MM.1S (cell line): ENCODE results near the gene ZEB2.

Experiments used
- DNase-seq: peaks from one replicate; pipeline ENCODE4 v3.0.0-alpha.2; 2015
- H2AFZ ChIP-seq: fragments of 300-600 bp; sonication (generic); 2 replicates; pipeline ENCODE4 v1.6.0; 2016; ENCODE audit warnings: antibody characterized with exemption, low read length
- H3F3A ChIP-seq: fragments of 300-600 bp; sonication (generic); 2 replicates; pipeline ENCODE4 v1.6.1; 2016; ENCODE audit warnings: mild to moderate bottlenecking, antibody characterized with exemption, low read length, moderate library complexity, mixed read lengths; ENCODE audit not compliant: insufficient read depth
- H3K27ac ChIP-seq: fragments of 300-600 bp; sonication (generic); 2 replicates; pipeline ENCODE4 v1.5.1; 2016; ENCODE audit warnings: mild to moderate bottlenecking, low read length
- H3K27me3 ChIP-seq: fragments of 300-600 bp; sonication (generic); replicated peaks from 2 replicates; pipeline ENCODE4 v1.6.0; 2016; ENCODE audit warnings: low read length; ENCODE audit not compliant: insufficient read depth
- H3K36me3 ChIP-seq: fragments of 300-600 bp; sonication (generic); replicated peaks from 2 replicates; pipeline ENCODE4 v1.6.1; 2016; ENCODE audit warnings: mild to moderate bottlenecking, low read length, mixed read lengths; ENCODE audit not compliant: insufficient read depth
- H3K4me1 ChIP-seq: fragments of 300-600 bp; sonication (generic); 2 replicates; pipeline ENCODE4 v1.6.1; 2016; ENCODE audit warnings: low read length, mixed read lengths
- H3K4me2 ChIP-seq: fragments of 300-600 bp; sonication (generic); 2 replicates; pipeline ENCODE4 v1.6.0; 2016; ENCODE audit warnings: low read depth, low read length
- H3K4me3 ChIP-seq: fragments of 300-600 bp; sonication (generic); 2 replicates; pipeline ENCODE4 v1.5.1; 2016; ENCODE audit warnings: low read length, mixed read lengths
- H3K79me2 ChIP-seq: fragments of 300-600 bp; sonication (generic); 2 replicates; pipeline ENCODE4 v1.6.1; 2016; ENCODE audit warnings: mixed run types, low read length, mixed read lengths
- H3K9ac ChIP-seq: fragments of 300-600 bp; sonication (generic); 2 replicates; pipeline ENCODE4 v1.6.1; 2016; ENCODE audit warnings: low read length, mixed read lengths
- H3K9me2 ChIP-seq: fragments of 300-600 bp; sonication (generic); replicated peaks from 2 replicates; pipeline ENCODE4 v1.6.1; 2016; ENCODE audit warnings: mild to moderate bottlenecking, low read length, mixed read lengths; ENCODE audit not compliant: insufficient read depth
- H3K9me3 ChIP-seq: fragments of 300-600 bp; sonication (generic); replicated peaks from 2 replicates; pipeline ENCODE4 v1.6.1; 2016; ENCODE audit warnings: mild to moderate bottlenecking, low read length, mixed read lengths; ENCODE audit not compliant: insufficient read depth
- H4K20me1 ChIP-seq: fragments of 300-600 bp; sonication (generic); 2 replicates; pipeline ENCODE4 v1.6.1; 2016; ENCODE audit warnings: mild to moderate bottlenecking, low read length, moderate library complexity, mixed read lengths; ENCODE audit not compliant: insufficient read depth
- EZH2 ChIP-seq: fragments of 300-600 bp; sonication (generic); optimal IDR thresholded peaks from 2 replicates; pipeline ENCODE3; 2017; ENCODE audit warnings: low read depth, mild to moderate bottlenecking, antibody characterized with exemption, low read length, mixed read lengths
- EZH2phosphoT487 ChIP-seq: fragments of 300-600 bp; sonication (generic); IDR thresholded peaks from 2 replicates; pipeline ENCODE4 v1.6.1; 2018; ENCODE audit warnings: antibody characterized with exemption, low read length
- TF ChIP-seq, protein P1 (sequence below): fragments of 300-600 bp; sonication (generic); IDR thresholded peaks from 2 replicates; pipeline ENCODE4 v1.5.1; 2016; ENCODE audit warnings: antibody characterized with exemption, low read length, mixed read lengths

The ZEB2 gene

DNA sequence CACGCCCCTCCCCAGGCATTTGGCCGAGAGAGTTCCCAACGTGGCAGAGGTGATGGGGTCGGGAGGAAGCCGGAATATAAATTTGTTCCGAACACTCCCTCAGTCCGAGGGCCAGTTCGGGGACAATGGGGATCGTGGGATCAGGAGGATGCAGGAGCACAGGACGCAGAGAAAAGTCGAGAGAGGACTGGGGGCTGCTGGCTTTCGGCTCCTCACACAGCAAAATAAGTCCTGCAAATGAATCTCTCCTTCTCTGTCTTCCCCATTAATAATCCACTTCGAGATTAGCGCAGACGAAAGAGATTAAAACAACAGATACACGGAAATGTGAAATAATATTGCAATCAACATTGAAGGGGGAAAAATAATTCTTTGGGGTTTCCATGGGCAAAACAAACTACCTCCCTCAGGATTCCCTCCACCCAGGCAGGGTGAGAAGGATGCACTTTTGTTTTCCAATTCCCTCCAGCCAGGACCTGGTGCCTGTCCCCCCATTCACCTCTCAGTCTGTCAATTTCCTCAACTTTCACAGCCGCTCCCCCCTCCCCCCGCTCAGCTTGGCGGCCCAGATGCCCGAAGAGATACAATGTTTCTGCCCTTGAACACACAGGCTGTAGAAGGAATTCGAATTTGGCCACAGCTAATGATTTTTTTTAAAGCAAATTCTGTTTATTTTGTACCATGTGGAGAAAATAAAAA, 3.1 kb upstream of the ZEB2 start:
- Histone ChIP-seq H3K79me2 (no peaks in the 10 kb centered on the region), H3K9me2 (no peaks in the 10 kb centered on the region), H3K36me3 (no peaks in the 10 kb centered on the region), H3K4me2 (peak overlapping the region; percentile 86), H3K4me3 (peak overlapping the region; percentile 20; the same call in 1 of the 2 replicates), H3K9me3 (no peaks in the 10 kb centered on the region), H2AFZ (no peak overlapping the region), H3K27ac (no peak overlapping the region), H3F3A (0 out of 2 replicates have a peak, but pooled peaks cover 6% of the 10 kb centered on the region), H3K4me1 (peaks cover 13% of the 10 kb centered on the region), H4K20me1 (no peaks in the 10 kb centered on the region), H3K27me3 (peaks cover 62% of the 10 kb centered on the region), H3K9ac (no peak overlapping the region)
- DNase-seq, result no peak
- TF ChIP-seq EZH2phosphoT487 (no peak), EZH2 (no peak)
- TF ChIP-seq, protein P1, sequence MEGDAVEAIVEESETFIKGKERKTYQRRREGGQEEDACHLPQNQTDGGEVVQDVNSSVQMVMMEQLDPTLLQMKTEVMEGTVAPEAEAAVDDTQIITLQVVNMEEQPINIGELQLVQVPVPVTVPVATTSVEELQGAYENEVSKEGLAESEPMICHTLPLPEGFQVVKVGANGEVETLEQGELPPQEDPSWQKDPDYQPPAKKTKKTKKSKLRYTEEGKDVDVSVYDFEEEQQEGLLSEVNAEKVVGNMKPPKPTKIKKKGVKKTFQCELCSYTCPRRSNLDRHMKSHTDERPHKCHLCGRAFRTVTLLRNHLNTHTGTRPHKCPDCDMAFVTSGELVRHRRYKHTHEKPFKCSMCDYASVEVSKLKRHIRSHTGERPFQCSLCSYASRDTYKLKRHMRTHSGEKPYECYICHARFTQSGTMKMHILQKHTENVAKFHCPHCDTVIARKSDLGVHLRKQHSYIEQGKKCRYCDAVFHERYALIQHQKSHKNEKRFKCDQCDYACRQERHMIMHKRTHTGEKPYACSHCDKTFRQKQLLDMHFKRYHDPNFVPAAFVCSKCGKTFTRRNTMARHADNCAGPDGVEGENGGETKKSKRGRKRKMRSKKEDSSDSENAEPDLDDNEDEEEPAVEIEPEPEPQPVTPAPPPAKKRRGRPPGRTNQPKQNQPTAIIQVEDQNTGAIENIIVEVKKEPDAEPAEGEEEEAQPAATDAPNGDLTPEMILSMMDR, result no peak

DNA sequence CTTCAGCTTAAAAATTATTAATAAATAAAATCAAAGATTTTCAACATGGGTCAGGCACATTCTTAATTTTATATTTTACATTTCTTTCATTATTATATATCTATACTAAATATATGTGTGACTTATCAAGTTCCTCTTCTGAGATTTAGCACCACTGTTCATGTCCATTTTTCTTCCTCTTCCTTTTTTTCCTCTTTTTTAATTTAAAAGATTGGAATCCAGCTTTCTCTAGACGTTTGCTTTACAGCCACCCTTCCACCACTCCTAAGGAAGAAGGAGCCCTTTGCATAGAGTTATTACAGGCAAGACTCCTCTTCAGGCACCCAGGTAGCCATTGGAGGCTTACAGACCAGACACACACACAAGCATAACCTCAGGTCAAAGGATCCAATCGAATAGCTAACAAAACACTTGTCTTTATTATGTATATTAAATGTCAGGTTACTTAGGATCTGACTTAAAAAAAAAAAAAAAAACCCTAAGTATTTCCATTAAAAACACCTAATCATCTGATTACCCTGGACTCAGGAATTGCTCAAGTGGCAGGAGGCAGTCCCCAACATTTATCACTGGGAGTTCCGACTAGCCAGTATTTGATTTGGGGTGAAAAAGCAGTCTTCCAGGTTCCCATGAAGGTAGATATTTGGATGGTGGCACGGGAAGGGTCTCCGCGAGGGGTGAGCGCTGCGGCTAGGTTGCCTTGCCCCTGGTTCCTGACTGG, 2.4 kb upstream of the ZEB2 start:
- no peak for TF ChIP-seq EZH2
- TF ChIP-seq, protein P1, result no peak
- TF ChIP-seq EZH2phosphoT487, result no peak
- peaks cover 68% of the 10 kb centered on the region for H3K27me3 ChIP-seq

DNA sequence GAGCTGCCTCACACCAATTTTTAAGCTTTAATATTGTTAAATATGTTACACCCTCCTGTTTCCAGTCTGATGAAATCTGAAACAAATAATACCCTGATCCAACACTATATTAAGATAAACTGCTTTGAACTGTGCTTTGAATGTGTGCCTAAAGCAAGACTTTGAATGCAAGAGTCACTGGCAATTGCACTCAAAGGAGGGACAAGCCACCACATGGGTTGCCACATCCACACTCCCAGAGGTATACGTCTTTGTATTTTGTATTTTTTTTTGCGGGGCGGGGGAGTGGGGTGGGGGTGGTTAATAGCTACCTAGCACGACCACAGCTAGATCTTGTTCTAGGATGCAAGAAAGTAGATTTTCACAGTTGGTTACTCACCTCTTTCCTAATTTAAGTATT, 1.8 kb upstream of the ZEB2 start:
- H3K36me3 ChIP-seq, result no peaks in the 10 kb centered on the region
- 0 out of 2 replicates have a peak, but pooled peaks cover 6% of the 10 kb centered on the region for H3F3A ChIP-seq
- TF ChIP-seq EZH2, result no peak
- TF ChIP-seq, protein P1, result no peak
- TF ChIP-seq EZH2phosphoT487, result no peak
- DNase-seq, result no peak
- H3K27me3 ChIP-seq, result peaks cover 68% of the 10 kb centered on the region
- peaks cover 13% of the 10 kb centered on the region for H3K4me1 ChIP-seq
- H3K4me3 ChIP-seq, result no peak overlapping the region
- no peaks in the 10 kb centered on the region for H3K9me3 ChIP-seq
- H3K27ac ChIP-seq, result no peak overlapping the region
- H2AFZ ChIP-seq, result no peak overlapping the region
- no peaks in the 10 kb centered on the region for H4K20me1 ChIP-seq
- H3K4me2 ChIP-seq, result no peak overlapping the region
- H3K9ac ChIP-seq, result no peak overlapping the region
- H3K9me2 ChIP-seq, result no peaks in the 10 kb centered on the region
- H3K79me2 ChIP-seq, result no peaks in the 10 kb centered on the region

More for the DNA sequence above, 2.4 kb upstream of the ZEB2 start:
- H3K4me2 ChIP-seq, result no peak overlapping the region
- no peak for DNase-seq
- H3K9ac ChIP-seq, result no peak overlapping the region
- H3F3A ChIP-seq, result 0 out of 2 replicates have a peak, but pooled peaks cover 6% of the 10 kb centered on the region
- no peak overlapping the region for H3K4me3 ChIP-seq
- H3K36me3 ChIP-seq, result no peaks in the 10 kb centered on the region
- H3K27ac ChIP-seq, result no peak overlapping the region
- H3K9me3 ChIP-seq, result no peaks in the 10 kb centered on the region
- H3K4me1 ChIP-seq, result peaks cover 13% of the 10 kb centered on the region
- no peak overlapping the region for H2AFZ ChIP-seq
- H3K9me2 ChIP-seq, result no peaks in the 10 kb centered on the region
- H3K79me2 ChIP-seq, result no peaks in the 10 kb centered on the region
- H4K20me1 ChIP-seq, result no peaks in the 10 kb centered on the region
